ENCODE results near the gene IL19.
"Not testable (repeated sequence)": the region's sequence is repeated elsewhere in the genome, so short reads cannot be mapped to it uniquely, and the experiment has no call there.

The IL19 gene

DNA sequence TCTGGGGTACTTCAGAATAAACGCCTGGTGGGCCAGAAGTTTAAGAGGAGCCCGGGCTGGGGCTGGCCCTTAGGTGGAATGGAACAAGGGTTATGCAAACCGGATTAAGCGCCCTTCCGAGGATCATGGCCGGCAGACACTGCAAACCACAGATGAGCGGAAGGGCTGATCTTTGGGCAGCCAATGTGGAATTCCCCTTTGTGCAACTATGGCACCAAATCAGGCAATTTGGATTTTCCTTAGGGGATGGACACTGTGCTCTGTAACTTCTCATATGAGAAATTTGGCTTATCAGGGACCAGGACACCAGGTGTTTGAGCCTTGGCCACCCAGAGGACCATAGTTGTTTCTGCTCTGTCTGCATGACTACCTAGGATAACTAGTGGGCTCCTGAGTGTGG lies 7.5 kb downstream of the IL19 start:
- no peak for DNase-seq

DNA sequence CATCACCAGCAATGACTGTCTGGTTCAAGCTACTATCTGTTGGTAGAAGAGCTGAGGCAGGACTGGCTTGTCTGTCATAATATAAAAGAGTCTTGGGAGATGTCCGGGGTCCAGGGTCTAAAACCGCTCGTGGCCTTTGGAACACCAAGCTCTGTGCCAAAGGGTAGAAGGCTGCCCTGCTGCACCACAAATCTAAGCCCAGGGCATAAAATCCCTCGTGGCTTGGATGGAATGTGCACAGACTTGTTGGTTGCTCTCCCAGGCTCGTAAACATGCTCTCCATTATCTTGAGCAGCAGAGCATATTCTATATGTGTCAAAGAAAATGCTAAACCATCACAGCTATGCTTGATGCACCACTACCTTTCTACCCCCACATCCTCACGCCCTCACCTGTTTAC lies 8.3 kb downstream of the IL19 start:
- DNase-seq: not testable (repeated sequence)

- DNase-seq: no peak
Measured at GRCh38 chr1:206779638-206780037, 9.1 kb downstream of the IL19 start.

- peak in 1 of 5 experiments; percentile 47 for DNase-seq
Measured at GRCh38 chr1:206782448-206782847, 11.9 kb downstream of the IL19 start.

DNA sequence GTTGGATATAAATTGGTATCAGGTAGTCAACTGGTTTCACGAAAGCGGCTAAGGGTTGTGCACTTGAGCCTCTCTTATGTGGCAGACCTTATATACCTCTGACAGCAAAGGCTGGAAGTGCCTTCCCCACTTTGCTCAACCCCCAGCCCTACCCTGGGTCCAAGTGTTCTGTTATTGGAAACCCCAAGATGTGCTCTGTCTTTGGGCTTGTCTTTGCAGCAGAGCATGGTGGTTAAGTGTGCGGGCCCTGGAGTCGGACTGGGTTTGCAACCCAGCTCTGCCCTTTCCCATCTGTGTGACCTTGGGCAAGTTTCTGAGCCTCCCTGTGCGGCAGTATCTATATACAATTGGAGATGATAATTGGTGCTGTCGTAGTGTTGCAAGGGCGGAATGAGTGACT lies 12.9 kb downstream of the IL19 start:
- no peak for DNase-seq

- peak in 4 of 5 experiments; percentile 33 to 99 (median 68) for DNase-seq
Measured at GRCh38 chr1:206784471-206784903, 13.9 kb downstream of the IL19 start.

- no peak for DNase-seq
Measured at GRCh38 chr1:206785182-206785765, 14.7 kb downstream of the IL19 start.

DNA sequence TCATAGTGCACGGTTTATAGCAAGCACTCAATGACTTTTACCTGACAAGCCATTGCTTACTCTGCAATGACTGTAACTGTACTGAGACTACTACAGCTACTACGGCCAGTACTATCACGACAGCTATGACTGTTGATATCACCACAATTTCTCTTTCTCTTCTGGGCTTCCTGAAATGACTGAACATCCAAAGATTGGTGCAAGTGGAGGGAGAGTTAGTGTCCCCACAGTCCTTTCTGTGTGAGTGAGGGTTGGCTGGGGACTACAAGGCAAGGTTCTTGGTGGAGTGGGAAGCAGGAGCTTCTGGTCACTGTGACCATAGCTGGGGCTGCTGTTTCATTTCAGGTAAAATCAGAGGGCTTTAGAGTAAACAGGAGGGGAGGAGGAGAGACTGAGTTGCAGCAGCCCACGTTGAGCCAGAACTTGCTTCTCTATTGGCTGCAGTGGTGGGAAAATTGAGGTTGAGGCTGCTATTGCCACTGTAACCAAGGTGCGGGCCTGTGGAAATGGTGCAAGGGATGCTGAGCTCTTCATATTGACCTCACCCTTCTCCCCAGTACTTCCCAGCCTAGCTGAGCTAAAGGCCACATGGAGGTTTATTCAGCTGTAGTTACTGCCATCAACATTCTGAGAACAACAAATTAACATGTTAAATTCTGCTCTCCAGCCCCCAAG lies 15.8 kb downstream of the IL19 start:
- peak in 1 of 5 experiments; percentile 82 for DNase-seq

DNA sequence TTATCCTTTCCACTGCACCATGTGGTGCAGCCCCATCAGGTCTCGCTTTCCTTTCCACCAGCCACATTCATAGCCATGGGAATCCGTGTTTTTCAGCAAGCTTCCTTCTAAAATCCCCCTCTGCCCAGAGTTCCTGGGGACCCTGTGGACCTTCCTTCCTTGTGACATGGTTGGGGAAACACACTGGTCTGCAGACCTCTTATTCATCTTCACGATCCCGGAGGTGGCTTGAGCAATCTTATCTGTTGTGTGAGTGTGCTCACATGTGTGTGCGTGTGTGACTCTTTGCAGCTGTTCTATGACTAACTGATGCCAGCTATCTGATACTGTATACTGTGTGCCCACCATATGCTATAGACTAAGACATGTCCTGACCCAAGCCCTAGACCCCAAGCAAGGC lies 17.3 kb downstream of the IL19 start:
- DNase-seq: no peak

DNA sequence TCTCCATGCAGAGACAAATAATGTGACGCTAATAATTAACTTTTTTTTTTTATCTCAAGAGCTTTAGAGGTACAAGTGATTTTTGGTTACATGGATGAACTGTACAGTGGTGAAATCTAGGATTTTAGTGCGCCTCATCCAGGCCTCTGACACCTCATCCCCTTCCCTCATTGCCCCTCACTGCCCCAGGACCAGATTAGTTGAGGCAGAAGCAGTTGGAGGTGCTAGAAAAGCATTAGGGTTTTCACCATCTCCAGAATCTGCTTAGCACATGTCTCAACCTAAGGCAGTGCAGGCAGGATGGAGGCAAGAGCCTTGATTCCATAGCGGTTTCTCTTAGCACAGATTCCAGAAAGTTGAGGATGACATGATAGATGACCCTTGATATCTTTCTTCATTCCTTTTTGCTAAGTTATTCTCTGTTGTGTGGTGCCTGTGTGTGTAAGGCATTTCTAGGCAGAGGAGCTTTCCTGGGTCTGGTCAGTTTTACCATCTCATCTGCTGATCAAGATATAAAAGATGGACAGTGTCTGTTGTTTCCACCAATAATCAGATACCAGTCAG lies 18.0 kb downstream of the IL19 start:
- no peak for DNase-seq

GRCh38 chr1:206790502-206791250 lies 20.1 kb downstream of the IL19 start:
- no peak for DNase-seq

GRCh38 chr1:206792939-206793607 lies 22.5 kb downstream of the IL19 start:
- DNase-seq: no peak

GRCh38 chr1:206793620-206794019 lies 23.0 kb downstream of the IL19 start:
- DNase-seq: no peak

- peak in 2 of 5 experiments; percentile 36 to 45 for DNase-seq
Measured at GRCh38 chr1:206794294-206794908, 23.8 kb downstream of the IL19 start.

- DNase-seq: no peak
Measured at GRCh38 chr1:206796116-206796515, 25.5 kb downstream of the IL19 start.

DNA sequence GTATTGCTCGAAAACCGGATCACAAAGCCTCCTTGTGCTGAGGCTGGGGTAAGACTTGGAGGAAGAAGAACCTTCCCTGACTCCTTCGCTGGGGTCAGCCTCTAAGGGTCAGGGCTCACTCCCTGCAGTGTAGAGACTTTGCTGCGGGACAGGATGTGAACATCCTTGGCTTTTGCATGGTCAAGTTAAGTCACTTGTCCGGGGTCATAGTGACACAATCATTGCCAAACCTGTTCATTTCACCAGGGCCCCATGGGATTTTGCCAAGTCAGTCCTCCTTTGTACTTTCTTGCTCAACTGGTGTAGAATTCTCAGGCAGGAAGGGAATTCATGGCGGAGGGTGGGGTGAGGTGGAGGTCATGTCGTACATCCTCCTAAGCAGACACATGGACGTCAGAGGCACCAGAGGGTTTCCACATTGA lies 26.4 kb downstream of the IL19 start:
- DNase-seq: no peak

DNA sequence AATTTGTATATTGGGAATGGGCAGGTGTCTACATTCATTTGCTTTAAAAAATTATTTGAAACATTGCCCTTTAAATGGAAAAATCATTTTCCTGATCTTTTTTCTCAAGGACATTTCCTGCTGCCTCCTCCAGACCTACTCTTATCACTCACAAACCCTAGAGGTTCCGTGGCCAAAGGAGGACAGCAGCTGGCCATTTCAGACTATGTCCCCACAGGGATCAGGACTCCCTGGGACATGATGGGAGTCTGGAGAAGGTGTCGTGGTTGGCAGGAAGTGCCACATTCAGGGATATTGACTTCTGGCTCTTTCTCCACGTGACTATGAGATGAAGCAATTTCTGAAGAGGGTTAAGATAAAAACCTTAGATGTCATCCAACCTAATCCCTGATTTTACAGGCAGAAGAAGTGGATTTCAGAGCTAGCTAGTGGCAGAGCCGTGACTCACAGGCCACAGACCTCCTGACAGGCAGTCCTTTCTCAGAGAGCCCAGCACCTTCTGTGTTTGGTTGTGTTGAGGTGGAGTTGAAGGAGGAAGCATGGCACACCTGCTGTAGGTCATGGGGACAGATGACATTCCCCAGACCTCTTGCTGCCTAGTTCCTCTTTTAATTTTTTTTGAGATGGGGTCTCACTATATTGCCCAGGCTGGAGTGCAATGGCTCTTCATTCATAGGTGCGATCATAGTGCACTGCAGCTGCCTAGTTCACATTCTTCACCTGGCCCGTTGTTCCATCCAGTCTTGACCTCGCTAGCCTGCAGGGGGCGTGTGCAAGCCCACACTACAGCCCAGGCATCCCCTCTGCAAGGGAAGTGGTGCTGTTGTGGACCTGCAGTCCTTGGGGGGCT lies 27.2 kb downstream of the IL19 start:
- peak in 2 of 5 experiments; percentile 11 to 39 for DNase-seq

DNA sequence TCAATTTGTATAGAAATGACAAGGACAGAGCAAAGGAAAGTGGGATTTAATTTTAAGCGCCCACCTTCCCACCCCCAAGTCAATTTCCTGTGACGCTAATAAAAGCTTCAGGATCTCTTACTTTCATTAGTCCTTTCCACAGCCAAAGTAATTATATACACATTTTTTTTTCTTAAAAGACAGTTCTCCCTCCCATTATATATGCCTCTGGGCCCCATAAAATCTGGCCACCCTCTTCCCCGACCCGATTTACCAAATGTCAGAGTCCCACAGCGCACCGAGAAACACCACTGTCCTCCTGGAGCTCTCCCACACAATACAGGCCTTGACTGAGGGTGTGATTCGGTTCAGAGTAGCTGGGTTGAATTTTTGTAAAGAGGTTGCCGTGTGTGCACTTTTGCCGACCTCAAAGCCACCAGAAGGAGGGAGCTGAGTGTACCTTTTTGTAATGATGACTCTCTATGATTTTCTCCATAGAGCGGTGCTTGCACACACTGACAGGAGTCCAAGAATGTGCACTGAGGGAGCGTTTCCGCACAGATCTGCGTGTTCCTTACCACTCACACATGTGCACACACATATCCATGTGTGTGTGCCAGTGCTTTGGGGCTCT lies 27.9 kb downstream of the IL19 start:
- peak in 1 of 5 experiments; percentile 80 for DNase-seq

GRCh38 chr1:206799311-206799710 lies 28.7 kb downstream of the IL19 start:
- no peak for DNase-seq

DNA sequence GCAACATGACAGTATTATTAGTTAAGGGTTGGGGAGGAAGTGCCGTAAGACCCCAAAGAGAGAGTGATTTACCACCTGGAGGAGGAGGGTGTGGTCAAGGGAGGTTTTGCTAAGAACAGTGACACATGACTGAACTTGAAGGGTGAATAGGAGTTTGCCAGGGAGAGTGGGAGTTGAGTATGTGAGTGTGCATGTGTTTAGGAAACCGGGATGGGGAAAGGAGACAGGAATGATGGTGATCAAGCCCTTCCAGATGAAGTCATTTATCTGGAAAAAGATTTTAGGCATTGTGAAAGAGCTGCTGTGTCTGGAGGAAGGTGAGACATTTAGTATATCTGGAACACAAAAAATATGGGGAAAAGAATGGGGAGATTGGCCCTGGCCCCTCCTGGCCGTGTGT lies 29.8 kb downstream of the IL19 start:
- DNase-seq: no peak

- DNase-seq: no peak
Measured at GRCh38 chr1:206800891-206801290, 30.3 kb downstream of the IL19 start.

Measured in T-helper 2 cell (primary cell).